Uterus (tissue), 4 donors: ENCODE data around the gene SOX15. TPM values are rescaled to one million over a fixed set of nuclear protein-coding genes. Genes with fewer than 3 reads are reported as not detected.

Experiments
- DNase-seq, 2 donors: peaks; one replicate each; pipeline ENCODE4 v3.0.0-alpha.2; 2019 to 2020
- H3K27ac ChIP-seq, 2 donors: fragments of 200-600 bp; sonication (generic); 1 replicate in 1 of 2; 2 replicates in 1 of 2; pipeline ENCODE4 v1.5.1; 2016 to 2018
- H3K27me3 ChIP-seq, 2 donors: fragments of 200-600 bp; sonication (generic); one replicate each; pipeline ENCODE4 v1.5.1; 2018 to 2019; ENCODE audit warnings: control low read depth in 1 of 2
- H3K36me3 ChIP-seq, 2 donors: fragments of 200-600 bp; sonication (generic); one replicate each; pipeline ENCODE4 v1.5.1; 2019; ENCODE audit warnings: control low read depth in 1 of 2
- H3K4me1 ChIP-seq, 2 donors: fragments of 200-600 bp; sonication (generic); one replicate each; pipeline ENCODE4 v1.5.1; 2018 to 2019; ENCODE audit warnings: control low read depth in 1 of 2
- H3K4me3 ChIP-seq, 2 donors: fragments of 200-600 bp; sonication (generic); 1 replicate in 1 of 2; 2 replicates in 1 of 2; pipeline ENCODE4 v1.5.1; 2018 to 2019; ENCODE audit warnings: mild to moderate bottlenecking in 1 of 2
- H3K9me3 ChIP-seq, 2 donors: fragments of 200-600 bp; sonication (generic); one replicate each; pipeline ENCODE4 v1.5.1; 2019; ENCODE audit warnings: control low read depth in 1 of 2
- CTCF ChIP-seq, 4 experiments: fragments of 200-600 bp in 2 of 4; fragments of 450-650 bp in 2 of 4; sonication (generic) in 2 of 4; IDR thresholded peaks; one replicate each; pipeline ENCODE4 v1.5.1; 2016 to 2019; ENCODE audit warnings: antibody characterized with exemption in 4 of 4, mild to moderate bottlenecking in 2 of 4, moderate library complexity in 1 of 4
- POLR2A ChIP-seq, 2 donors: fragments of 450-650 bp; IDR thresholded peaks; one replicate each; pipeline ENCODE4 v1.6.1; 2016; ENCODE audit warnings: antibody characterized with exemption in 2 of 2, mild to moderate bottlenecking in 1 of 2, moderate library complexity in 1 of 2
- intact Hi-C: fragments of 100-400 bp; cut with DNase I; formaldehyde crosslinking; loops from one replicate; pipeline ENCODE4 v1.15.1; 2023; ENCODE audit warnings: low total_unique reads
- total RNA-seq, 4 donors: library from RNA; depleted of rRNA in 3 of 4; stranded (reverse); fragments of >200 nt in 3 of 4; gene quantifications; one replicate each; pipeline versions ENCODE4 v1.1.0 to v1.2.4, GENCODE V29; 2014 to 2023
- donor health status: DM: yes; HTN: yes; CAD: no.

The SOX15 gene
- total RNA-seq, 4 donors from 2014 or later = 1.0 to 7.3 (median 1.1) TPM; not detected in 1

- intact Hi-C loops = no loop called here
- DNase-seq = no peak
- no peak overlapping the region for H3K4me3 ChIP-seq
- no peaks in the 10 kb centered on the region for H3K27me3 ChIP-seq
- H3K36me3 ChIP-seq = no peaks in the 10 kb centered on the region
- H3K27ac ChIP-seq = no peak overlapping the region
- no peak for TF ChIP-seq CTCF (IDR thresholded peaks at IDR 0.05)
- no peak for TF ChIP-seq POLR2A (IDR thresholded peaks at IDR 0.05)
- peaks cover 0 to 6% of the 10 kb centered on the region in 2 donors for H3K4me1 ChIP-seq
- no peaks in the 10 kb centered on the region for H3K9me3 ChIP-seq
Observed at GRCh38 chr17:7575959-7576358, 13.9 kb downstream of the SOX15 start.

- Histone ChIP-seq H3K27me3 (no peaks in the 10 kb centered on the region), H3K36me3 (no peaks in the 10 kb centered on the region), H3K4me3 (no peak overlapping the region), H3K9me3 (no peaks in the 10 kb centered on the region), H3K27ac (no peak overlapping the region), H3K4me1 (peaks cover 0 to 6% of the 10 kb centered on the region in 2 donors)
- TF ChIP-seq POLR2A (IDR thresholded peaks at IDR 0.05) (no peak), CTCF (IDR thresholded peaks at IDR 0.05) (no peak)
- intact Hi-C loops = no loop called here
- DNase-seq = no peak
Observed at GRCh38 chr17:7575481-7575883, 14.4 kb downstream of the SOX15 start.

GRCh38 chr17:7574176-7574953 is 15.5 kb downstream of the SOX15 start:
- intact Hi-C loops = no loop called here
- Histone ChIP-seq H3K27me3 (no peaks in the 10 kb centered on the region), H3K4me3 (peak overlapping the region; percentile 94 to 100), H3K9me3 (no peaks in the 10 kb centered on the region), H3K27ac (peak overlapping the region; percentile 98 to 99), H3K36me3 (no peaks in the 10 kb centered on the region), H3K4me1 (peaks cover 0 to 6% of the 10 kb centered on the region in 2 donors)
- TF ChIP-seq CTCF (IDR thresholded peaks at IDR 0.05) (no peak), POLR2A (IDR thresholded peaks at IDR 0.05) (no peak)
- DNase-seq = no peak

- intact Hi-C loops = no loop called here
- peak overlapping the region; percentile 98 to 99 for H3K27ac ChIP-seq
- DNase-seq = peak; percentile 89 to 92
- H3K36me3 ChIP-seq = no peaks in the 10 kb centered on the region
- TF ChIP-seq POLR2A (IDR thresholded peaks at IDR 0.05) (peak; percentile 62 to 69), CTCF (IDR thresholded peaks at IDR 0.05) (no peak)
- no peaks in the 10 kb centered on the region for H3K9me3 ChIP-seq
- H3K4me3 ChIP-seq = peak overlapping the region; percentile 94 to 100
- H3K27me3 ChIP-seq = no peaks in the 10 kb centered on the region
- H3K4me1 ChIP-seq = peaks cover 0 to 6% of the 10 kb centered on the region in 2 donors
Observed at GRCh38 chr17:7573324-7574080, 16.4 kb downstream of the SOX15 start.
